ENCODE measurements around the gene DIO3. TPM values are rescaled to one million over a fixed set of nuclear protein-coding genes. Genes with fewer than 3 reads are reported as not detected.

DIO3 gene
- total and polyA plus RNA-seq, 2 of the 4 experiments (the other 2 are of a cell fraction) = not detected

DNA sequence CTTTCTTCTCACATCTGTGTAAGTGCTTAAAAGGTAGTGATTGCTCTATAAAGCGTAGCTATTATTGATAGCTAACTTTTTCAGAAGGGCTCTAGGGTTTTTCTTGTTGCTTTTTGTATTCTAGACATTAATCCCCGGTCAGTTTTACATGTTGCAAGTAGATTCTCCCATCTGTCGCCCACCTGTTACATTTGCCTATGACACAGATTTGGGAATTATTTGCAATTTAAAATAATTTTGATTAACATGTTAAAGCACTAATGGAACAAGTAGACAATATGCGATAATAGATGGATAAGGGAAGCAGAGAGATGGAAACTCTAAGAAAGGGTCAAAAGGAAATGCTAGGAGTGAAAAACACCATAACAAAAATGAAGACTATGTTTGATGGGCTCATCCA lies 44.5 kb downstream of the DIO3 start:
- WGBS, 2 experiments (ENCODE audit: extremely low coverage in 2 of 2, insufficient read length in 1 of 2) = no CpG with 5 or more reads among the region's 4 CpGs
- Histone ChIP-seq H3K27ac (ENCODE audit: insufficient read depth, low read length) (no peak overlapping the region), H3K14ac (replicated peaks; ENCODE audit: low read depth, low read length) (no peak overlapping the region), H3K4ac (ENCODE audit: low read depth, low read length) (no peak overlapping the region), H3K79me1 (ENCODE audit: low read depth in 1 of 2, low read length in 2 of 2) (no peaks in the 10 kb centered on the region), H3K9me3 (ENCODE audit: control insufficient read depth, insufficient read depth, low read length) (no peaks in the 10 kb centered on the region), H3K18ac (ENCODE audit: low read depth, low read length) (no peak overlapping the region), H4K8ac (ENCODE audit: low read depth in 2 of 2, low read length in 2 of 2) (no peak overlapping the region), H3K4me1 (ENCODE audit: control insufficient read depth, insufficient read depth, low read length) (no peaks in the 10 kb centered on the region), H3K9ac (ENCODE audit: low read depth, low read length) (no peak overlapping the region), H3K36me3 (ENCODE audit: control insufficient read depth, insufficient read depth, low read length) (no peaks in the 10 kb centered on the region), H4K91ac (ENCODE audit: insufficient read depth, low read depth, low read length) (no peak overlapping the region), H2AK5ac (ENCODE audit: low read depth, low read length) (no peak overlapping the region), H4K5ac (ENCODE audit: low read depth, low read length) (no peak overlapping the region), H2BK20ac (ENCODE audit: low read depth, low read length) (no peak overlapping the region), H2BK15ac (ENCODE audit: low read depth, low read length) (no peak overlapping the region), H2AFZ (replicated peaks; ENCODE audit: low read length, poor library complexity) (no peak overlapping the region), H3K4me2 (ENCODE audit: low read depth, low read length) (no peak overlapping the region), H3K9me1 (ENCODE audit: insufficient read depth, low read length) (no peaks in the 10 kb centered on the region), H3K27me3 (ENCODE audit: control insufficient read depth, insufficient read depth, low read length) (peaks cover 16% of the 10 kb centered on the region), H2AK9ac (replicated peaks; ENCODE audit: low read depth, low read length, poor library complexity) (no peak overlapping the region), H3K56ac (ENCODE audit: extremely low read depth, insufficient read depth, low read length) (no peak overlapping the region), H3K4me3 (ENCODE audit: insufficient read depth, low read depth, low read length) (no peak overlapping the region), H2BK5ac (ENCODE audit: low read depth, low read length, poor library complexity, severe bottlenecking) (no peak overlapping the region), H4K20me1 (ENCODE audit: insufficient read depth, low read length) (no peaks in the 10 kb centered on the region), H3K23ac (ENCODE audit: low read depth, low read length) (no peak overlapping the region), H2BK120ac (ENCODE audit: low read depth, low read length) (no peak overlapping the region)
- dilution Hi-C loops (cut with HindIII; ENCODE audit: low sequenced_read_pairs, unreplicated experiment) (no loop called here), intact Hi-C loops (cut with micrococcal nuclease) (no loop called here), in situ Hi-C loops (cut with MboI; ENCODE audit: low sequenced_read_pairs) (no loop called here)
- ATAC-seq (ENCODE audit: low read depth) = no peak
- CTCF ChIA-PET = no interaction called here
- POLR2A ChIA-PET (ENCODE audit: unreplicated experiment) = no interaction called here
- no peak for TF ChIP-seq FOS (IDR thresholded peaks at IDR 0.05; ENCODE audit: low read depth, low read length)
- TF ChIP-seq SMC3 (IDR thresholded peaks at IDR 0.05; ENCODE audit: low read depth, low read length) = no peak
- TF ChIP-seq POLR2A (IDR thresholded peaks at IDR 0.05; ENCODE audit: low read depth, low read length) = no peak
- no peak for TF ChIP-seq USF2 (IDR thresholded peaks at IDR 0.05; ENCODE audit: low read depth, low read length)
- TF ChIP-seq RCOR1 (IDR thresholded peaks at IDR 0.05; ENCODE audit: insufficient replicate concordance, low read length) = no peak
- no peak for TF ChIP-seq MXI1 (IDR thresholded peaks at IDR 0.05; ENCODE audit: borderline replicate concordance, low read depth, low read length)
- no peak for TF ChIP-seq BHLHE40 (IDR thresholded peaks at IDR 0.05; ENCODE audit: low read depth, low read length)
- TF ChIP-seq MAFK (IDR thresholded peaks at IDR 0.05; ENCODE audit: low read depth, low read length) = no peak
- TF ChIP-seq RAD21 (IDR thresholded peaks at IDR 0.05; ENCODE audit: low read length) = no peak
- TF ChIP-seq MAZ (IDR thresholded peaks at IDR 0.05; ENCODE audit: borderline replicate concordance, low read depth, low read length) = no peak
- no TSS peak for BruUV-seq (replicated peaks)
- DNase-seq = no peak

Other genes starting within 250 kb of the DIO3 start
- 78.7 and 107 TPM in 2 replicates for gene PPP2R5C, start 200.2 kb downstream of the DIO3 start, total RNA-seq (2012; rRNA removed)
- 56.7 and 65.9 TPM in 2 replicates for gene PPP2R5C, start 200.2 kb downstream of the DIO3 start, polyA plus RNA-seq (2012; rRNA removed)

Measured in IMR-90 (cell line).